OCI-LY7 (cell line): ENCODE data around the gene SNCB.

Source experiments
- EZH2phosphoT487 ChIP-seq: fragments of 200-600 bp; sonication (generic); IDR thresholded peaks from 2 replicates; pipeline ENCODE4 v1.6.1; 2018; ENCODE audit warnings: low read depth, borderline replicate concordance, mild to moderate bottlenecking, mixed run types, antibody characterized with exemption, low read length, moderate library complexity, mixed read lengths
- TF ChIP-seq, protein P1 (sequence below): fragments of 200-600 bp; sonication (generic); conservative IDR thresholded peaks from 2 replicates; pipeline ENCODE4 v1.5.1; 2014; ENCODE audit warnings: mild to moderate bottlenecking, antibody characterized with exemption, low read length, moderate library complexity, mixed read lengths

DNA sequence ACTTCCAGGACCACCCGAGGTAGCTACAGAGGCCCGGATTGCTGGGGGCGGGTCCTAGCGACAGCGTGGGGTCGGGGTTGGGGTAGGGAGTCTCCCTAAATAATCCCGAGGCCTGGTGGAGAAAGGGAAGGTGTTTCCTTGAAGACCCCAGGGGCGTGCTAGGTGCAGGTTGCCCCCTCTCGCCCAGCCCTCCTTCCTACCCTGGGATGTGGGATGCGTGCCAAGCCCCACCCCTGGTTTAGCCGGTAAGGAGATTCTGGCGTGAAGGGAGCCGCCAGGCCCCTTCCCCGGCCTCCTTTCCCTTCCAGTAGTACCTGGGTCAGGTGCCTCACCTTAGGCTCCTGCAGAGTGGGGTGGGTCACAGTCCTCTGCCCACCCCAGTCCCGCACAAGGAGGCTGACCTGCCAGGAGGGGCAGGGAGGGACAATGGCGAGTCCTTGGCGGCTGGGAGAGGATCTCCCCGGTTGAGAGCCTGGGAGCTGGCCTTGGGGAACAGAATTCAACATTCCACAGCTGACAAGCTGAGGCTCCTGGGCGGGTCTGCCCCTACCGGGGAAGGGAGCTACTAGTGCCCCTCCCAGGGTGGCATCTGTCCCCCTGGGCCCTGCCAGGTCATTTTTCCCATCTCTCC, 17.6 kb upstream of the SNCB start:
- TF ChIP-seq, protein P1, sequence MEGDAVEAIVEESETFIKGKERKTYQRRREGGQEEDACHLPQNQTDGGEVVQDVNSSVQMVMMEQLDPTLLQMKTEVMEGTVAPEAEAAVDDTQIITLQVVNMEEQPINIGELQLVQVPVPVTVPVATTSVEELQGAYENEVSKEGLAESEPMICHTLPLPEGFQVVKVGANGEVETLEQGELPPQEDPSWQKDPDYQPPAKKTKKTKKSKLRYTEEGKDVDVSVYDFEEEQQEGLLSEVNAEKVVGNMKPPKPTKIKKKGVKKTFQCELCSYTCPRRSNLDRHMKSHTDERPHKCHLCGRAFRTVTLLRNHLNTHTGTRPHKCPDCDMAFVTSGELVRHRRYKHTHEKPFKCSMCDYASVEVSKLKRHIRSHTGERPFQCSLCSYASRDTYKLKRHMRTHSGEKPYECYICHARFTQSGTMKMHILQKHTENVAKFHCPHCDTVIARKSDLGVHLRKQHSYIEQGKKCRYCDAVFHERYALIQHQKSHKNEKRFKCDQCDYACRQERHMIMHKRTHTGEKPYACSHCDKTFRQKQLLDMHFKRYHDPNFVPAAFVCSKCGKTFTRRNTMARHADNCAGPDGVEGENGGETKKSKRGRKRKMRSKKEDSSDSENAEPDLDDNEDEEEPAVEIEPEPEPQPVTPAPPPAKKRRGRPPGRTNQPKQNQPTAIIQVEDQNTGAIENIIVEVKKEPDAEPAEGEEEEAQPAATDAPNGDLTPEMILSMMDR: no peak
- no peak for TF ChIP-seq EZH2phosphoT487
